Stimulated activated naive CD8-positive, alpha-beta T cell treated with anti-CD3 and anti-CD28 coated beads, Interleukin-15, amount 100 ng/mL, for 72 hours (primary cell): ENCODE results near the gene KAZN.

ENCODE experiments used
- ATAC-seq: fragments of 150-1000 bp; cut with Tn5 transposase; 2 replicates; pipeline ENCODE4 v1.10.0; 2021; ENCODE audit warnings: mild to moderate bottlenecking, moderate library complexity
- DNase-seq, 2 donors: peaks; one replicate each; pipeline ENCODE4 v3.0.0; 2021 to 2022
- H3K27ac Mint-ChIP-seq, 2 donors: one replicate each; pipeline ENCODE4 v1.8.0; 2022; ENCODE audit warnings: mild to moderate bottlenecking in 2 of 2, mixed read lengths in 2 of 2, moderate library complexity in 2 of 2
- H3K27me3 Mint-ChIP-seq: one replicate; pipeline ENCODE4 v1.8.0; 2022; ENCODE audit warnings: mixed read lengths
- H3K4me1 Mint-ChIP-seq: one replicate; pipeline ENCODE4 v1.8.0; 2022; ENCODE audit warnings: mild to moderate bottlenecking, mixed read lengths
- H3K4me3 Mint-ChIP-seq, 2 donors: one replicate each; pipeline ENCODE4 v1.8.0; 2022; ENCODE audit warnings: mild to moderate bottlenecking in 2 of 2, mixed read lengths in 2 of 2, moderate library complexity in 1 of 2
- H3K9me3 Mint-ChIP-seq, 2 donors: one replicate each; pipeline ENCODE4 v1.8.0; 2022; ENCODE audit warnings: mixed read lengths in 2 of 2

Gene KAZN

GRCh38 chr1:14937288-14937949 lies 338.9 kb downstream of the KAZN start:
- no peak overlapping the region for H3K4me3 Mint-ChIP-seq
- DNase-seq (no peak), ATAC-seq (no peak)
- H3K4me1 Mint-ChIP-seq: no peaks in the 10 kb centered on the region
- no peak overlapping the region for H3K27ac Mint-ChIP-seq
- H3K9me3 Mint-ChIP-seq: no peaks in the 10 kb centered on the region
- H3K27me3 Mint-ChIP-seq: no peaks in the 10 kb centered on the region

DNA sequence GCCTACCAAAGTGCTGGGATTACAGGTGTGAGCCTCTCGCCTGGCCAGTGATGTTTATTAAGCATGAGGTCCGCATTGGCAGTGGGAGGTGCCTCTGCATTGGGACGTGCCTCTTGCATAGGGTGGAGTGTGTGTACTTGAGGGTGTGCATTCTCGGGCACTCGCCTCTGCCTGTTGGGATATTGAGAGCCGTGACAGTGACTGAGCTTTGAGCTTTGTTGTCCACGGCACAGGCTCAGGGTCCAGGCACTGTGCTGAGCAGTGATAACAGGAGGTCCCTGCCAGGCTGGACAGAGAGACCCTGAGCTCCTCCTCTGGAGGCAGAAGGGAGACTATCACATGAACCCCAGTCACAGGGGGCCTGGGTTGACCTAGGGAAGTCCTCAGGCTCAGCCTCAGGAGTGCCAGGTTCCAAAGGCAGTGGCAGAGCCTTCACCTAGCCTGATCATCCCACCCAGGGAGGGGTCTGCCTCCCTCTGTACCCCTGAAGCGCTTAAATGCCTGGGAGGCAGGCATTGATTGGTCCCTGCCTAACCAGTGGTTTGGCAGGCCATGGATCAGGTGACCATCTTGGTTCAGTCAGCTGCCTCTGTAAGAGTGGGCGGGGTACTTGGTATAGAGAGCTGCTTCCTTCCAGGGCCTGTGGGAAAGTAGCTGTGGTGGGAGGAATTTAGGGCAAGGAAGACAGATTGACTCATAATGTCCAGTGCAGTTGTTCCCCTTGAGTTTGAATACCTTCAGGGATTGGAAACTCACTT lies 341.2 kb downstream of the KAZN start:
- Mint-ChIP-seq H3K27me3 (no peaks in the 10 kb centered on the region), H3K27ac (no peak overlapping the region), H3K4me3 (no peak overlapping the region), H3K4me1 (no peaks in the 10 kb centered on the region), H3K9me3 (no peaks in the 10 kb centered on the region)
- ATAC-seq (peak; percentile 18), DNase-seq (no peak)

GRCh38 chr1:14940285-14940870 lies 341.9 kb downstream of the KAZN start:
- Mint-ChIP-seq H3K27ac (peak overlapping the region in 1 of 2 donors; percentile 74), H3K4me1 (no peaks in the 10 kb centered on the region), H3K4me3 (no peak overlapping the region), H3K27me3 (no peaks in the 10 kb centered on the region), H3K9me3 (no peaks in the 10 kb centered on the region)
- no peak for DNase-seq
- ATAC-seq: no peak

DNA sequence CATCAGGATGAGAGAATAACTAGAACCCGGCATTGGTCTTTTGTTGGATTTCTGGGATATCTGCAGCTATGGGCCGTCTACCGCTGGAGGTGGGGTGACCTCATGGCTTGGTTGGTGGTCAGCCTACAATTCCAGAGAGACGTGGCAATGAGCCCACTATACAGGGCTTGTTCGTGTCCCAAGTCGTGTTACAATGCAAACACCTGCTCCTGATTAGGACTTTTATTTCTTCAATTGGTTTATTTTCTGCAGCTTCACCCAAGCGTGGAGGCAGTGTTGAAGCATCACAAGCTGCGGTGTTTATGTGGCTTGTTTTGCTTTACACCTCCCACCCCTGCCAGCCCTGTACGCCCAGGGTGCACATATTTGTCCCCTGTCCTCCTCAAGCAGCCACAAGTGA lies 343.4 kb downstream of the KAZN start:
- no peak for ATAC-seq
- Mint-ChIP-seq H3K27ac (no peak overlapping the region), H3K27me3 (no peaks in the 10 kb centered on the region), H3K4me3 (no peak overlapping the region), H3K9me3 (no peaks in the 10 kb centered on the region), H3K4me1 (no peaks in the 10 kb centered on the region)
- DNase-seq: no peak

DNA sequence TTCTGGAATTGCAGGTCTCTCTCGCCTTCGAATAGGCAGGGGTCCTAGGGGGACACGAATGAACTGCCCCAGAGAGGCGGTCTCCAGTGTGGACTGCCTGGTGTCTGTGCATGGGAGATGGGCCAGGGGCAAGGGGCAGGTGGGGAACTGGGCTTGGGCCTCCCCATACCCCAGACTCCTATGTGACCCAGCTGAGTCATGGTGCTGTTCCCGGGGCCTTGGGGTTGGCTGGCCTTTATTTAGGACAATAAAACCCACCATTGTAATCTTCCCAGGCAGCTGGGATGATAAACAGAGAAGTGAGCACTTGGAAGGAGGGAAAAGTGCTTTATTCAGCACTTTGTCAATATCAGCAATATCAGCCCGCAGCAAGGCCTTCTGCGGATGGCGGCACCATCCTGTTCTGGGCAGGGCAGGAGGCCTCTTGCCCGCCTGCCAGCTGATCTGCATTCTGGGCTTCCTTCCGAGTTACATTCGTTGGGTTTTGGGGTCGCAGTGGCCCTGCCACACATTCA lies 346.0 kb downstream of the KAZN start:
- Mint-ChIP-seq H3K4me1 (no peaks in the 10 kb centered on the region), H3K27ac (no peak overlapping the region), H3K4me3 (no peak overlapping the region), H3K27me3 (no peaks in the 10 kb centered on the region), H3K9me3 (no peaks in the 10 kb centered on the region)
- ATAC-seq (no peak), DNase-seq (no peak)

GRCh38 chr1:14945132-14946010 lies 346.9 kb downstream of the KAZN start:
- H3K4me1 Mint-ChIP-seq: no peaks in the 10 kb centered on the region
- no peak overlapping the region for H3K27ac Mint-ChIP-seq
- DNase-seq (no peak), ATAC-seq (no peak)
- H3K9me3 Mint-ChIP-seq: no peaks in the 10 kb centered on the region
- H3K27me3 Mint-ChIP-seq: no peaks in the 10 kb centered on the region
- H3K4me3 Mint-ChIP-seq: no peak overlapping the region

GRCh38 chr1:14946011-14946359 lies 347.5 kb downstream of the KAZN start:
- H3K4me3 Mint-ChIP-seq: no peak overlapping the region

GRCh38 chr1:14946684-14947238 lies 348.3 kb downstream of the KAZN start:
- H3K27me3 Mint-ChIP-seq: no peaks in the 10 kb centered on the region
- no peak for DNase-seq
- H3K4me3 Mint-ChIP-seq: no peak overlapping the region
- H3K4me1 Mint-ChIP-seq: no peaks in the 10 kb centered on the region
- no peak for ATAC-seq
- H3K27ac Mint-ChIP-seq: no peak overlapping the region
- H3K9me3 Mint-ChIP-seq: no peaks in the 10 kb centered on the region

More at GRCh38 chr1:14946011-14946359, 347.5 kb downstream of the KAZN start:
- ATAC-seq (no peak), DNase-seq (no peak)
- Mint-ChIP-seq H3K9me3 (no peaks in the 10 kb centered on the region), H3K4me1 (no peaks in the 10 kb centered on the region), H3K27me3 (no peaks in the 10 kb centered on the region), H3K27ac (peak overlapping the region in 1 of 2 donors; percentile 90)

DNA sequence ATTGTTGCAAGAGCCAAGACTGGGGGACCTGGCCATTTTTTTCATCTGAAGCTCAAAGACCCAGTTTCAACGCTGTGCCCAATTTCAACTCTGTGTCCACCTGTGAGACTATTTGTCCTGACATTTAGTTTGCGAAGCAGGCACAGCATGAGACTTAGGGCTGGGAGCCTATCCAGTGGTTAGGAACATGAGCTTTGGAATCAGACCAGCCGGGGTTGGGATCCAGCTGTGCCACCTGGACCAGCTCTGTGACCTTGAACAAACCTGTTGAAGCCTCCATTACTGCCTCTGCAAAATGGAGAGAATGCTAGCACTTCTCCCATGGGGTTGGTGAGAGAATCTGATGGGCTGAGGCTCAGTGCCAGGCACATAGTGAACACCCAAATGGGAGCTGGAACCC lies 348.9 kb downstream of the KAZN start:
- no peaks in the 10 kb centered on the region for H3K4me1 Mint-ChIP-seq
- no peaks in the 10 kb centered on the region for H3K9me3 Mint-ChIP-seq
- H3K27ac Mint-ChIP-seq: no peak overlapping the region
- ATAC-seq: no peak
- no peaks in the 10 kb centered on the region for H3K27me3 Mint-ChIP-seq
- no peak overlapping the region for H3K4me3 Mint-ChIP-seq
- no peak for DNase-seq

- Mint-ChIP-seq H3K9me3 (no peaks in the 10 kb centered on the region), H3K27ac (no peak overlapping the region)
These were observed 349.7 kb downstream of the KAZN start for GRCh38 chr1:14948112-14948652.

DNA sequence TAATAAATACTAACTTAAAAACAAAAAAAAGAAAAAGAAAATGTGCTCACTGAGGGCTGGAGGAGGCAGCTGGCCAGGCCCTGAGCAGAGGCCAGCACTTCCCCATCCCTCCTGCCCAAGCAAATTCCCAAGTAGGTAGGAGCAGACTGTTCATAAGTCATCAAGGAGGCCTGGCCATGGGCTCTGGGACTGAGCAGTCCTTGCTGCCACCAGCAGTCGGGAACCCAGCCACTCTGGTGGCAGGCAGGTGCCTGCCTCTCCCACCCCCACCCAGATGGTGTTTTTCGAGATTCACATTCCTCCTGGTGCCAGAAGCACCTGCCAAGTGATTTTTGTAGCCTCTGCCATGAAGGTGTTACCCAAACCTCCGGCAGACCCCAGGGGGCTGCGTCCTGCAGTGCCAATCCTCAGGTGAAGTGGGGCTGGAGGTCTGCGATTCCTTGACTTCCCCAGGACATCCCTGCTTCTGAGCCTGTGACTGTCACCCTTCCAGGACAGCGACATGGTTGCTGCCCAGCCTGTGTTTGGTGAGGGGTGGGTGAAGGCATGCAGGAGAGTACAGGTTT lies 350.9 kb downstream of the KAZN start:
- Mint-ChIP-seq H3K27me3 (no peaks in the 10 kb centered on the region), H3K9me3 (no peaks in the 10 kb centered on the region), H3K4me3 (no peak overlapping the region), H3K27ac (no peak overlapping the region), H3K4me1 (no peaks in the 10 kb centered on the region)
- ATAC-seq: no peak
- DNase-seq: no peak

More at GRCh38 chr1:14948112-14948652, 349.7 kb downstream of the KAZN start:
- H3K4me3 Mint-ChIP-seq: no peak overlapping the region
- no peak for ATAC-seq
- H3K4me1 Mint-ChIP-seq: no peaks in the 10 kb centered on the region
- no peak for DNase-seq
- no peaks in the 10 kb centered on the region for H3K27me3 Mint-ChIP-seq

DNA sequence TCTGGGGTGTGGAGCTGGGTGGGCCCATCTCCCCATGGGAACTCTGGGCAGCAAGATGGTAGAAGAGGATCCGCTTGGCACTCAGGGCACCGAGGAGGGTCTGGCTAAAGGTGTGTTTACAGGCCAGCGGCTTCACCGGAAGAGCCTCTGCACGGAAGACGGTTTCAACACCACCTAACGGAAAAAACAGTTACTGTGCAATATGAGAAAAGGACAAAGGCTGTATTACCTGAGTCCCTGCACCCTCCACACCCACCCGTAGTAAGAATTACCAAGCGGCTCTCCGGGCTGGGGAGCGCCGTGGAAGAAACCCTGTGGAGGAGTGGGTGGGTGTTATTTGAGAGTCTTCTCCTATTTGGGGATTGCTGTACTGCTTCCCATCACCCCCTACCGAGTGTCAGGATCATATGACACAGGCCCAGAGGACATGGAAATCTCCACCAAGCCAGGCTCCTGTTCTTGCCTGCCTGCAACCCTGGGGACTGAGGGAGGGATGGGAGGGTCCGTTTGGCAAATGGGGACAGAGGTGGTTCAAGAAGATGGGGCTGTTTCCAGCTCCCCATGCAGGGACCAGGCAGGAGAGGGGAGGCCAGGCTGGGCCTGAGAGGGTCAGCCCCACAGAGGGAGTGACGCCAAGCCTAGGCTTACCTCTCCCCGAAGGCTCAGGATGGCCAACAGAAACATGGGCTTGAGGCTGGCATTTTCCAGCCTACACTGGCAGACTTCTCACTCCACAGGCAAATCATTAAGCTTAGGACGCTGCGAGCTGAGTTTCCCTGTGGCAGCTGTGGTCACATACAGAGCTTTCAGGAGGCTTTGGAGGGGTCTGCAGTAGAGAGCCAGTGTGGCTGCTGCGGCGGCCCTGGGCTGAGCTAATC lies 351.6 kb downstream of the KAZN start:
- Mint-ChIP-seq H3K9me3 (no peaks in the 10 kb centered on the region), H3K27ac (no peak overlapping the region), H3K4me1 (no peaks in the 10 kb centered on the region), H3K4me3 (no peak overlapping the region), H3K27me3 (no peaks in the 10 kb centered on the region)
- DNase-seq (no peak), ATAC-seq (no peak)

GRCh38 chr1:14951766-14952165 lies 353.3 kb downstream of the KAZN start:
- Mint-ChIP-seq H3K4me3 (no peak overlapping the region), H3K27ac (no peak overlapping the region), H3K9me3 (no peaks in the 10 kb centered on the region), H3K27me3 (no peaks in the 10 kb centered on the region), H3K4me1 (no peaks in the 10 kb centered on the region)
- no peak for DNase-seq
- no peak for ATAC-seq
